MM.1S (cell line): Measurements from ENCODE around the gene CXCR3.

ENCODE experiments used
- CTCF ChIP-seq: fragments of 300-600 bp; sonication (generic); IDR thresholded peaks from 2 replicates; pipeline ENCODE4 v1.5.1; 2016; ENCODE audit warnings: antibody characterized with exemption, low read length, mixed read lengths
- EZH2 ChIP-seq: fragments of 300-600 bp; sonication (generic); optimal IDR thresholded peaks from 2 replicates; pipeline ENCODE3; 2017; ENCODE audit warnings: low read depth, mild to moderate bottlenecking, antibody characterized with exemption, low read length, mixed read lengths
- EZH2phosphoT487 ChIP-seq: fragments of 300-600 bp; sonication (generic); IDR thresholded peaks from 2 replicates; pipeline ENCODE4 v1.6.1; 2018; ENCODE audit warnings: antibody characterized with exemption, low read length

DNA sequence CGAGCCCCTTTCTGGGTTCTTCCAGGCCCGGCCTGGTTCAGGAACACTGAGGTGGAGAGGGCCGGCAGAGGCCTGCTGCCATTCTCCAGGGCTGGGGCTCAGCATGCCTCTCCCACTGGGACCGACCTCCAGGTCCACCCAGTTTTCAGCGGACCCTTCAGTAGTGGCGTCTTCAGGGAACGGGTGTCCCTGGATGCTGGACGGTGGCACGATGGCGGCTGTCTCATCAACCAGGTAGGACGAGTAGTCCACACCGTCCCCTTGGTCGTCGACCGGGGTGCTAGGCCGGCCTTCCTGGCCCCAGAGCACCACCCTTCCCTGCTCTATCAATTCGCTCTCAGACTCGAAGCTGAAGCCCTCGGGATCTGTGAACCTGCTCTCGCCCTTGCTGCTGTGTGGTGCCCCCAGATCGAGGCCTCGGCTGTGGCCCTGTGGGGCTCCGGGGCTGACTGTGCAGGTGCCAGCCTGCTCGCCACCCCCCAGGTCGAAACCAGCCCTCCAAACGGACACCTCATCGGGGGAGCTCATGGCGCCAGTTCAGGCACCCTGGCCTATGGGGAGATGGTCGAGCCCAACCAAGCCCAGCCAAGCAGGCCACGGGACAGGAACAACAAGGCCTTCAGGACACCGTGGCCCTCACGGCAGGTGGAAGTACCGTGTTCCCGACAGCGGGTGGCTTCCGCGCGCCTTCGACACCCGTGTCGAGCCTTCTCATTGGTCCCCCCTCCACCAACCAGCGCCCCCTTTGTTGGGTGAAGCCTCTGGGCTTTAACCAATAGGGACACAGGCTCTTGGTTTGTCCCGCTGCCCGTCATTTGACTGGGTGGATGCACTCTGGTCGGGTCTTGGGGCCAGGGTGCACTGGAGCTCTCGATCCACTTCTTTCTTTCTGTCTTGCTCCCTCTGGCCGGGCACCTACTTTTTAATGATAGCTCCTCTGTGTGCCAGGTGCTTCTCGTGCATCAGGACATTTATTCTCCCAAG is 48.2 kb upstream of the CXCR3 start:
- TF ChIP-seq CTCF (no peak), EZH2 (no peak), EZH2phosphoT487 (no peak)
